Left ventricle myocardium inferior (tissue), 1 donor: ENCODE results near the gene RET. TPM values are rescaled to one million over a fixed set of nuclear protein-coding genes. Genes with fewer than 3 reads are reported as not detected.

Experiments used
- DNase-seq: peaks from one replicate; pipeline ENCODE4 v3.0.0-alpha.2; 2020
- H3K27ac ChIP-seq: fragments of 200-600 bp; replicated peaks from 2 replicates; pipeline ENCODE4 v1.8.0; 2021
- H3K27me3 ChIP-seq: fragments of 200-600 bp; 2 replicates; pipeline ENCODE4 v1.8.0; 2021; ENCODE audit warnings: low read depth
- H3K36me3 ChIP-seq: fragments of 200-600 bp; 2 replicates; pipeline ENCODE4 v1.8.0; 2021
- H3K4me1 ChIP-seq: fragments of 200-600 bp; 2 replicates; pipeline ENCODE4 v1.8.0; 2021
- H3K4me3 ChIP-seq: fragments of 200-600 bp; 2 replicates; pipeline ENCODE4 v1.8.0; 2021; ENCODE audit warnings: mild to moderate bottlenecking, moderate library complexity
- H3K9me3 ChIP-seq: fragments of 200-600 bp; replicated peaks from 2 replicates; pipeline ENCODE4 v1.8.0; 2021
- CTCF ChIP-seq: fragments of 200-600 bp; IDR thresholded peaks from 2 replicates; pipeline ENCODE4 v1.8.0; 2021; ENCODE audit warnings: antibody characterized with exemption, mild to moderate bottlenecking, borderline replicate concordance
- intact Hi-C: fragments of 100-400 bp; cut with micrococcal nuclease; formaldehyde crosslinking; loops from one replicate; pipeline ENCODE4 v1.11.0; 2022
- total RNA-seq: library from RNA; stranded (reverse); fragmentation: NEBNext Ultra II Directional; extraction: Animal tissue kit (Norgen Biotek cat#: 25700); gene quantifications from one replicate; pipeline ENCODE4 v1.2.1, GENCODE V29; 2021
- donor health status: DM: no; HTN: yes; CAD: no; lungs with severe emphysema.

The RET gene
- total RNA-seq, 1 donor from 2014 or later = 0.60 TPM

GRCh38 chr10:43173120-43173519 is 96.3 kb downstream of the RET start:
- no peaks in the 10 kb centered on the region for H3K27me3 ChIP-seq
- intact Hi-C loops = no loop called here
- no peak for TF ChIP-seq CTCF
- peaks cover 8% of the 10 kb centered on the region for H3K9me3 ChIP-seq
- H3K4me3 ChIP-seq = no peak overlapping the region
- no peak overlapping the region for H3K27ac ChIP-seq
- DNase-seq = no peak
- peaks cover 56% of the 10 kb centered on the region for H3K36me3 ChIP-seq
- peaks cover 16% of the 10 kb centered on the region for H3K4me1 ChIP-seq

GRCh38 chr10:43174969-43175368 is 98.1 kb downstream of the RET start:
- Histone ChIP-seq H3K9me3 (peaks cover 23% of the 10 kb centered on the region), H3K36me3 (peaks cover 67% of the 10 kb centered on the region)

GRCh38 chr10:43176271-43176670 is 99.4 kb downstream of the RET start:
- Histone ChIP-seq H3K9me3 (peaks cover 23% of the 10 kb centered on the region), H3K4me1 (peaks cover 16% of the 10 kb centered on the region), H3K27ac (no peak overlapping the region), H3K27me3 (no peaks in the 10 kb centered on the region), H3K4me3 (no peak overlapping the region), H3K36me3 (peaks cover 69% of the 10 kb centered on the region)
- DNase-seq = no peak
- intact Hi-C loops = no loop called here
- TF ChIP-seq CTCF = no peak

More at GRCh38 chr10:43174969-43175368, 98.1 kb downstream of the RET start:
- no peak overlapping the region for H3K4me3 ChIP-seq
- no peak overlapping the region for H3K27ac ChIP-seq
- intact Hi-C loops = no loop called here
- peaks cover 16% of the 10 kb centered on the region for H3K4me1 ChIP-seq
- no peaks in the 10 kb centered on the region for H3K27me3 ChIP-seq
- no peak for DNase-seq
- peak; percentile 23 for TF ChIP-seq CTCF

- Histone ChIP-seq H3K4me3 (no peak overlapping the region), H3K27ac (no peak overlapping the region), H3K4me1 (peaks cover 15% of the 10 kb centered on the region), H3K9me3 (peaks cover 23% of the 10 kb centered on the region), H3K27me3 (no peaks in the 10 kb centered on the region), H3K36me3 (peaks cover 68% of the 10 kb centered on the region)
- no peak for DNase-seq
- intact Hi-C loops = no loop called here
- TF ChIP-seq CTCF = no peak
These were observed 100.7 kb downstream of the RET start for GRCh38 chr10:43177595-43177994.

Other genes with a start within 250 kb of the RET start
- 7.1 TPM for gene CSGALNACT2, start 61.4 kb downstream of the RET start, total RNA-seq
- gene RASGEF1A, start 190.0 kb downstream of the RET start, total RNA-seq = 1.1 TPM